H1 (cell line): ENCODE measurements around the gene SLITRK4. TPM values are rescaled to one million over a fixed set of nuclear protein-coding genes. Genes with fewer than 3 reads are reported as not detected.

Experiments
- CTCF ChIA-PET: fragments of 300-600 bp; sonication (Branson Sonifier 250); formaldehyde crosslinking; loops from one replicate; lab custom pipeline; 2021; ENCODE audit not compliant: partially characterized antibody; lab: Charles Lee
- POLR2A ChIA-PET: fragments of 300-600 bp; sonication (Branson Sonifier 250); formaldehyde crosslinking; loops from one replicate; lab custom pipeline; 2021; ENCODE audit warnings: inconsistent platforms; ENCODE audit not compliant: partially characterized antibody; lab: Charles Lee
- DNase-seq, 2 experiments: peaks; one replicate each; pipeline versions ENCODE4 v3.0.0 to v3.0.0-alpha.2; 2010 to 2022; ENCODE audit warnings: low spot score in 2 of 2, low read depth in 1 of 2, mixed read lengths in 1 of 2
- FAIRE-seq: peaks from 2 replicates; lab custom pipeline; 2011; peaks lifted over from hg19 to GRCh38; lab: Jason Lieb, UNC
- H2AFZ ChIP-seq: 2 replicates; pipeline ENCODE4 v1.8.1; 2012; ENCODE audit warnings: low read length, inconsistent platforms
- H2AK5ac ChIP-seq: 2 replicates; pipeline ENCODE4 v1.6.1; 2013; ENCODE audit warnings: low read depth, low read length
- H2BK120ac ChIP-seq: replicated peaks from 2 replicates; pipeline ENCODE3; 2013; ENCODE audit warnings: low read depth, low read length, inconsistent platforms
- H2BK12ac ChIP-seq: 2 replicates; pipeline ENCODE4 v1.6.1; 2013; ENCODE audit warnings: low read depth, low read length
- H2BK15ac ChIP-seq: 2 replicates; pipeline ENCODE4 v1.6.1; 2013; ENCODE audit warnings: low read length
- H2BK20ac ChIP-seq: 2 replicates; pipeline ENCODE4 v1.6.1; 2013; ENCODE audit warnings: low read length
- H2BK5ac ChIP-seq: 2 replicates; pipeline ENCODE4 v1.6.1; 2013; ENCODE audit warnings: low read depth, low read length
- H3K14ac ChIP-seq: 2 replicates; pipeline ENCODE4 v1.6.1; 2013; ENCODE audit warnings: inconsistent platforms; ENCODE audit not compliant: insufficient read length
- H3K18ac ChIP-seq: 2 replicates; pipeline ENCODE4 v1.6.1; 2013; ENCODE audit warnings: low read length; ENCODE audit errors: extremely low read depth
- H3K23ac ChIP-seq: 2 replicates; pipeline ENCODE4 v1.6.1; 2013; ENCODE audit warnings: inconsistent platforms; ENCODE audit not compliant: insufficient read length
- H3K23me2 ChIP-seq: 2 replicates; pipeline ENCODE4 v1.6.1; 2013; ENCODE audit warnings: low read depth, low read length
- H3K27ac ChIP-seq: 2 replicates; pipeline ENCODE4 v1.6.1; 2011; ENCODE audit warnings: low read depth, low read length, inconsistent platforms
- H3K27me3 ChIP-seq, 4 experiments: replicated peaks in 1 of 4; 1 replicate in 1 of 4; 2 replicates in 3 of 4; pipeline versions ENCODE4 v1.6.1 to v1.8.1; 2011 to 2013; ENCODE audit warnings: low read length in 3 of 4, mild to moderate bottlenecking in 3 of 4, inconsistent platforms in 2 of 4, mixed read lengths in 2 of 4, moderate library complexity in 1 of 4; ENCODE audit not compliant: control insufficient read depth in 3 of 4, insufficient read depth in 3 of 4; ENCODE audit errors: extremely low read depth in 1 of 4
- H3K36me3 ChIP-seq, 4 experiments: 2 replicates each; pipeline versions ENCODE4 v1.6.1 to v1.8.1; 2011 to 2013; ENCODE audit warnings: mild to moderate bottlenecking in 4 of 4, low read length in 3 of 4, moderate library complexity in 2 of 4, control low read depth in 1 of 4, inconsistent platforms in 1 of 4; ENCODE audit not compliant: insufficient read depth in 4 of 4, control insufficient read depth in 2 of 4
- H3K4ac ChIP-seq: replicated peaks from 2 replicates; pipeline ENCODE3; 2013; ENCODE audit warnings: low read length, low read depth, mixed read lengths, inconsistent platforms; ENCODE audit not compliant: insufficient read length
- H3K4me1 ChIP-seq, 4 experiments: replicated peaks in 1 of 4; 1 replicate in 1 of 4; 2 replicates in 3 of 4; pipeline versions ENCODE4 v1.6.1 to v1.8.1; 2011 to 2013; ENCODE audit warnings: low read length in 3 of 4, inconsistent platforms in 2 of 4, mixed read lengths in 1 of 4; ENCODE audit not compliant: insufficient read depth in 4 of 4, control insufficient read depth in 3 of 4
- H3K4me2 ChIP-seq, 2 experiments: 2 replicates each; pipeline versions ENCODE4 v1.6.1 to v1.8.1; 2011 to 2013; ENCODE audit warnings: low read depth in 2 of 2, low read length in 2 of 2, control low read depth in 1 of 2, inconsistent platforms in 1 of 2, mild to moderate bottlenecking in 1 of 2; ENCODE audit not compliant: insufficient read depth in 1 of 2
- H3K4me3 ChIP-seq, 4 experiments: fragments of 200-600, 300-600 bp in 1 of 4; sonication (generic), shearing (Covaris generic), sonication (Bioruptor Twin) in 1 of 4; 2 replicates each; pipeline versions ENCODE4 v1.5.1 to v1.8.1; 2011 to 2016; ENCODE audit warnings: low read length in 4 of 4, low read depth in 3 of 4, control low read depth in 2 of 4, inconsistent platforms in 2 of 4, mild to moderate bottlenecking in 2 of 4, mixed read lengths in 1 of 4, moderate library complexity in 1 of 4; ENCODE audit not compliant: insufficient read depth in 2 of 4; ENCODE audit errors: extremely low read depth in 1 of 4
- H3K56ac ChIP-seq: replicated peaks from 2 replicates; pipeline ENCODE3; 2013; ENCODE audit warnings: low read depth, mild to moderate bottlenecking, mixed read lengths, low read length, inconsistent platforms; ENCODE audit not compliant: insufficient read length
- H3K79me1 ChIP-seq: 2 replicates; pipeline ENCODE4 v1.6.1; 2013; ENCODE audit warnings: low read depth, low read length, control low read depth
- H3K79me2 ChIP-seq, 2 experiments: 2 replicates each; pipeline versions ENCODE4 v1.6.1 to v1.8.1; 2012 to 2013; ENCODE audit warnings: low read length in 2 of 2, mild to moderate bottlenecking in 2 of 2, inconsistent platforms in 1 of 2; ENCODE audit not compliant: insufficient read depth in 2 of 2, control insufficient read depth in 1 of 2
- H3K9ac ChIP-seq, 4 experiments: replicated peaks in 1 of 4; 1 replicate in 1 of 4; 2 replicates in 3 of 4; pipeline versions ENCODE4 v1.6.1 to v1.8.1; 2011 to 2013; ENCODE audit warnings: low read depth in 3 of 4, low read length in 3 of 4, control low read depth in 2 of 4, mild to moderate bottlenecking in 2 of 4, moderate library complexity in 2 of 4, inconsistent platforms in 1 of 4; ENCODE audit errors: extremely low read depth in 1 of 4
- H3K9me3 ChIP-seq, 2 experiments: 2 replicates each; pipeline versions ENCODE4 v1.6.1 to v1.8.1; 2012 to 2013; ENCODE audit warnings: mild to moderate bottlenecking in 2 of 2, moderate library complexity in 2 of 2, control low read depth in 1 of 2, inconsistent platforms in 1 of 2, low read depth in 1 of 2, low read length in 1 of 2, mixed read lengths in 1 of 2; ENCODE audit not compliant: insufficient read depth in 2 of 2
- H4K20me1 ChIP-seq, 2 experiments: replicated peaks in 1 of 2; 2 replicates each; pipeline versions ENCODE3 to v1.8.1; 2011 to 2013; ENCODE audit warnings: inconsistent platforms in 2 of 2, low read length in 2 of 2, mild to moderate bottlenecking in 1 of 2; ENCODE audit not compliant: insufficient read depth in 2 of 2, control insufficient read depth in 1 of 2
- H4K5ac ChIP-seq: 2 replicates; pipeline ENCODE4 v1.6.1; 2013; ENCODE audit warnings: low read length, low read depth, mixed read lengths, inconsistent platforms; ENCODE audit not compliant: insufficient read length
- H4K8ac ChIP-seq: 2 replicates; pipeline ENCODE4 v1.8.0; 2013; ENCODE audit warnings: mild to moderate bottlenecking, moderate library complexity, low read length, inconsistent platforms; ENCODE audit not compliant: insufficient read depth; ENCODE audit errors: extremely low read depth
- H4K91ac ChIP-seq: replicated peaks from 2 replicates; pipeline ENCODE3; 2013; ENCODE audit warnings: low read length, mixed read lengths, inconsistent platforms; ENCODE audit not compliant: insufficient read length
- CBX8 ChIP-seq: fragments of 300-800, 300-1000 bp; sonication (generic); IDR thresholded peaks from 2 replicates; pipeline ENCODE4 v1.7.1; 2016; ENCODE audit warnings: low read depth, low read length, borderline replicate concordance
- WGBS, 2 experiments: shearing (Covaris generic) in 1 of 2; methylation state at CpG; one replicate each; pipeline versions ENCODE4 v1.1.6 to v1.1.7; 2013 to 2015; ENCODE audit warnings: low lambda C conversion rate in 2 of 2, mixed read lengths in 2 of 2, inconsistent platforms in 1 of 2, low coverage in 1 of 2, missing lambda C conversion rate in 1 of 2; ENCODE audit not compliant: insufficient replicate concordance in 2 of 2, insufficient coverage in 1 of 2, insufficient read length in 1 of 2; ENCODE audit errors: extremely low coverage in 1 of 2, missing lambda C conversion rate in 1 of 2; 5-methylcytosine and 5-hydroxymethylcytosine counted together
- polyA plus RNA-seq, 7 experiments: library from polyadenylated mRNA; depleted of rRNA in 3 of 7; stranded (reverse) in 5 of 7; unstranded in 2 of 7; fragments of >200 nt in 5 of 7; fragments of 200-250 nt in 2 of 7; gene quantifications; 1 replicate in 5 of 7; 2 replicates in 1 of 7; 4 replicates in 1 of 7; pipeline versions ENCODE4 v1.2.1 to v1.2.3, GENCODE V29; 2011 to 2013; ENCODE audit warnings: missing spikeins in 2 of 7, mixed read lengths in 2 of 7
- total RNA-seq: library from RNA; stranded (reverse); fragmentation: NEBNext Ultra II Directional; extraction: Animal tissue kit (Norgen Biotek cat#: 25700); gene quantifications from 2 replicates; pipeline ENCODE4 v1.2.1, GENCODE V29; 2021

The SLITRK4 gene
- total and polyA plus RNA-seq, 2 of the 8 experiments (the other 6 are each of a cell fraction or from before 2014, with no cell fraction given): 3.1 to 8.2 TPM

GRCh38 chrX:143663755-143664154 is 27.9 kb upstream of the SLITRK4 start:
- no peak overlapping the region for H2AK5ac ChIP-seq
- ChIA-PET POLR2A (no interaction called here), CTCF (no interaction called here)
- H3K9me3 ChIP-seq: no peaks in the 10 kb centered on the region
- H3K56ac ChIP-seq: no peak overlapping the region
- no peak overlapping the region for H3K27ac ChIP-seq
- no peaks in the 10 kb centered on the region for H3K27me3 ChIP-seq
- WGBS, 2 experiments: 83% methylated on average over 5 of the region's 5 CpGs; no CpG with 5 or more reads in 1 of the 2 experiments
- H2AFZ ChIP-seq: no peak overlapping the region
- no peak overlapping the region for H4K8ac ChIP-seq
- FAIRE-seq (no peak), DNase-seq (no peak)
- H2BK12ac ChIP-seq: no peak overlapping the region
- H3K18ac ChIP-seq: no peak overlapping the region
- H3K4me1 ChIP-seq: no peaks in the 10 kb centered on the region
- no peak overlapping the region for H3K23ac ChIP-seq
- H2BK20ac ChIP-seq: no peak overlapping the region
- H3K79me1 ChIP-seq: no peaks in the 10 kb centered on the region
- no peak overlapping the region for H3K9ac ChIP-seq
- H4K91ac ChIP-seq: no peak overlapping the region
- TF ChIP-seq CBX8: no peak
- H3K36me3 ChIP-seq: no peaks in the 10 kb centered on the region
- no peaks in the 10 kb centered on the region for H3K79me2 ChIP-seq
- H2BK15ac ChIP-seq: no peak overlapping the region
- H2BK120ac ChIP-seq: no peak overlapping the region
- no peak overlapping the region for H2BK5ac ChIP-seq
- no peak overlapping the region for H4K5ac ChIP-seq
- no peak overlapping the region for H3K4ac ChIP-seq
- no peaks in the 10 kb centered on the region for H4K20me1 ChIP-seq
- no peaks in the 10 kb centered on the region for H3K23me2 ChIP-seq
- no peak overlapping the region for H3K4me3 ChIP-seq
- H3K14ac ChIP-seq: no peak overlapping the region
- H3K4me2 ChIP-seq: no peak overlapping the region
